Stimulated activated CD4-positive, alpha-beta T cell treated with anti-CD3 and anti-CD28 coated beads, TNF-alpha, amount 100 ng/mL, for 4 hours (primary cell): ENCODE data around the gene GALNT10.

Experiments
- DNase-seq, 3 experiments: peaks; one replicate each; pipeline ENCODE4 v3.0.0-alpha.2; 2020; ENCODE audit warnings: low read depth in 3 of 3

GALNT10 gene

DNA sequence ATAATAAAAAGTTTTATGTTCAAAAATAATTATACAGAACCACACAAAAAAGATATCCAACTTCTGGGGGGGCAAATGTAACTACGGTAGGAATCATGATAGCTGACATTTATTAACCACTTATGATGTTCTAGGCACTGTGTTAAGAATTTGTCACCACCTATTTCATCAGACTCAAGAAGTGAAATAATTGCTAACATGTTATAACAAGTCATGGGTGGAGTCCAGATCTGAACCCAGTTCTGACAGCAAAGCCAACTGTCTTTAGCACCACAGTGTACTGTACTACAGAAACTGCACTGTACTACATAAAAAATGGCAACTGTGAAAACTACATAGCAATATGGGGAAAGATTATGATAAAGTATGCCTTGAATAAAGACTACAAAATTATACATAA is 252.3 kb downstream of the GALNT10 start:
- no peak for DNase-seq

DNA sequence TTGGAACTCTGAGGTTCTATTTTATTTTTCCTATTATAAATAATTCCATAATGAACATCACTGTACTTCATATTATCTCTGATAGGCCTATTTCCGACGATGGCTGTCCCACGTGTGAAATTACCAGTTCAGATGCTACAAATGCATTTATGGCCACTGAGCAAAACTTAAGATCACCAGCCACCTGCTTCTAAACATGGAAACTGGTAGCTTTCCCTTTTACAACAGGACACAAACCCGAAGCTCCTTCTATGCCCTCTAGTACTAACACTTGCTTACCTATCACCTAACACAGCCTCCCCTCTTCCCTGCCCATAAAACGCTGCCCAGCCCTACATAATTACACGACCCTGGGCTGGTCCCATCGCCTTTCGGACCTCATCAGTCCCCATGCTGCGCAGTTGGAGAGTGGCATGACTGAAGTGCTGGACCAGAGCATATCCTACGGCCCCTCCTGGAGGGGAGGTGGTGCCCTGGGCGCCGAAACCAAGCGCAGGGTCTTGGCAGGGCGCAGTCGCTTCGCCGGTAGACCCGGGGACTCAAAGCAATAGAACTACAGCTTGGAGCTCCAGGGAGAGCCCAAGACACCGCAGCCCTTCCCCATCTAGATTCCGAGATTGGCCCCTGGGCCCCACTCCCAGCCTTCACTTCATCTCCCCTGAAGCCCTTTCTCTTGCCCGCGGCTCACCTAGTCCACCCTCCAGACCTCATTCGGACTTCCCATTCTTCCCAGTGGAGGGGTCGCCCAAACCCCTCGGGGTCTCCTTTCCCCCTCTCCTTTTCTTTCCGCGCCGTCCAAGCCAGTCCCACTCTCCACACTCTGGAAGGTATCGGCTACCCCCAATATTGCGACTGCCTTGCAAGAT is 254.3 kb downstream of the GALNT10 start:
- no peak for DNase-seq

DNA sequence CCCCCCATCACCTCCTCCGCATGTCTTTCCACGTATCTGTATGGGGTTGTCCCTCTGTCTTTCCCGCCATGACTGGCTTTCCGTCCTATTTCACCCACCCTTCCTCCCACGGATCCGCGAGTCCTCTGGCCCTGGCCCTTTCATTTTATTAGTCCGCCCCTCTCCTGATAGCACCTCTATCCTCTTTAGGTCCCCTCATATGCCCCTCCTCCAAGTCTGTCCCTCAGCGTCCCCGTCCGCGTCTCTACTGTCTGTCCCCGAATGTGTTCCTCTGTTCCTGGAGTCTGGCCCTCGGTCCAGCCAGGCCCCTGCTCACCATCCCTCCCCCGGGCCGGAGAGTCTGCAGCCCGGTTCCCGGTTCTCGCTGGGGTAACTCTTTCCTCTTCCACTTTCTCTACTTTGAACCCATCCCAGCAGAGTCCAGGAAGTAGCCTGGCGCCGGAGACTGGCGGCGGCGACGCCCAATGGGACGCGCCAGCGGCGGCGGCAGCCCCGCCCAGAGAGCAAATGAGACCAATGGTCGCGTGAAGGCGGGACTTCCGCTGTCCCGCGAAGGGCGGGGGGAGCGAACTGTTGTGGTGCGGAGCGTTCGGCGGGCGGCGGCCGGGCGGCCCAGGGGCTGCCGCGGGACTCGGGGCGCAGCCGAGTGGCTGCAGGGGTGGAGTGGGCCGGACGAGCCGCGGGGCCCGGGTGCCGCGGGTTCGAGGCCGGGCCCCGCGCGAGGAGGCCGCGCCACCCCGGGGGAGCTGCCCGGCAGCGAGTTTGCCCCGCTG is 255.1 kb downstream of the GALNT10 start, which contains the start of gene SAP30L:
Gene SAP30L, plus strand, starts transcription at position 576 of the 773 bp plus-strand sequence. CDS start 608 bp downstream, outside the sequence.
- DNase-seq = peak; percentile 88 to 93 (median 90)

DNA sequence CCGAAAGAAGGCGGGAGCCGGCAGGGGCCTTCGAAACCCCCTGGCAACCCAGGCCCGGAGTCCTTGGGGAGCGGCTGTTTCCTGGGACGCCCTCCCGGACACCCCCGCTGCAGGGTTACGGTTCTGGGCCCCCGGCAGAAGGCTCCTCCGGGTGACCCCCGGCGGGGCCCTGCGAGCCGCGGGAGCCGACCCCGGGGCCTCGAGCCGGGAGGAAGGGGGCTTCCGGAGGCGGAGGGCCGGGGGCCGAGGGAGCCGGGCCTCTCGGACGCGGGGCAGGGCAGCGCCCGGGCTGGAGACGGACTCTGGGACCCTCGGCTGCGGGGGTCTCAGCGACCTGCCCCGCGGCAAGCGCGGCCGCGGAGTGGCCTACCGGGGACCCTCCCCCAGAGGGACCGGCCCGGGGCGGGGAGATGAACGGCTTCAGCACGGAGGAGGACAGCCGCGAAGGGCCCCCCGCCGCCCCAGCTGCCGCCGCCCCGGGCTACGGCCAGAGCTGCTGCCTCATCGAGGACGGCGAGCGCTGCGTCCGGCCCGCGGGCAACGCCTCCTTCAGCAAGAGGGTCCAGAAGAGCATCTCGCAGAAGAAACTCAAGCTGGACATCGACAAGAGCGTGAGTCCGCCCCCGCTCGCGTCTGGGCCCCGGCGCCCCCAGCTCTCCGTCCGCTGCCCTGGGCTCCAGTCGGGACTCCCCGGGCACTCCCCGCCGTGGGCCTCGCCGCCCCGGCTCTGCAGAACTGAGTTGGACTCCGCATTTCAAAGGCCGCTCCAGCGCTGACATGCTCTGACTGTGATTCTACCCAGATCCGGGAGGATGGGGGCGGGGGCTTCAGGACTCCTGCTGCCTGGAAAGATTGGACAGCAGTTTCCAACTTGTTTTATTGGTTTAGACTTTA is 255.9 kb downstream of the GALNT10 start:
- DNase-seq = peak; percentile 5 to 26 (median 16)

GRCh38 chr5:154447089-154447725 is 256.7 kb downstream of the GALNT10 start:
- no peak for DNase-seq

GRCh38 chr5:154449786-154450185 is 259.3 kb downstream of the GALNT10 start:
- DNase-seq = no peak

DNA sequence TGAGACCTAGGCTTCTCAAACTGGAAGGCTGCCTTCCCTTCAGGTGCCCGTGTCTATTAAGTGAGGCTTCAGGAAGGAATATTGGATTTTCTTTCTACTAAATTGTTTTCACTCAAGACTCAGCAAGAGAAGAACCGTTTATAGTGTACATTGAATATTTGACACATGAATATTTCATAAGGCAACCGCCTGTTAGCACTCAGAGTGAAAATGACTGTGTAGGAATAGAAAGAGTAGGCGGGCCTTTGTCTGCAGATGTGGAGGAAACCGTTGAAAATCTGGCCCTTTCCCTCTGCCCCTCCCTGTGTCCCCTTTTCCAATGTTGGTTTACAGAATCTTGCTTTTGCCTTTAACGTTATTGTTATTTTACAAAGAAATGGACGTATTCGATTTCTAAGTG is 261.4 kb downstream of the GALNT10 start:
- no peak for DNase-seq

DNA sequence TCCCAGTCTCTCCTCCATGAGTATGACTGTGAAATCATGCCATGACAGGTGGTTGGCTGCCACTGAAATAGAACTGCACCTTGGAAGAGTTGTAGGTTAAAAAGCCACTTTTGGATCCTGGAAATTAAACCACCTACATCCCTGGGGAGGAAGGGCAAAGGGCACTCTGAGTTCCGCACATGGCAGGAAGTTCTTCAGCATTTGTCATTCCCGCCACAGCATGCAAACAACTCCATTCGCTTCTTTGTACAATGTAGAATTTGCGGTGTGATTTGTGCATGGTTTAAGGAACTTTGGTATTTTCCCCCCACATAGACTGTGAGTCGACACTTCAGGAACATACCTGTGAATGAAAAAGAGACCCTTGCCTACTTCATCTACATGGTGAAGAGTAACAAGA is 265.1 kb downstream of the GALNT10 start:
- no peak for DNase-seq

GRCh38 chr5:154456540-154456939 is 266.0 kb downstream of the GALNT10 start:
- DNase-seq = no peak

GRCh38 chr5:154459015-154459414 is 268.5 kb downstream of the GALNT10 start:
- no peak for DNase-seq

- DNase-seq = no peak
Measured at GRCh38 chr5:154460172-154460571, 269.6 kb downstream of the GALNT10 start.

GRCh38 chr5:154461531-154461930 is 271.0 kb downstream of the GALNT10 start:
- DNase-seq = no peak

GRCh38 chr5:154464438-154464837 is 273.9 kb downstream of the GALNT10 start:
- DNase-seq = no peak

DNA sequence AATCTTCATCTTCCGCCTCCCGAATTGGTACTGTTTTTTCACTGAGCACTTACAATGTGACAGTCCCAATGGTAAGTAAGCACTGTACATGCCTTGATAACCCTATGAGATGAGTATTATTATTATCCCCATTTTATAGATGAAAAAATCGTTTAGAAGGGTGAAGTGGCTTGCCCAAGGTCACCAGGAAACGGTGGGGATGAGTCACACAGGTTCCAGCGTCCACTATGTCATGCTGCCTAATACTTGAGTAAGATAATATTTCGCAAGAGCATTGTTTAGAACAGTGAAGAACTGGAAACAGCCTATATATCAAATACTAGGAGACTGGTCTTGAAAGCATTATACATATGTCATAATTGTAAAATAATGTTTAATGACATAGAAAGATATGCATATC is 274.6 kb downstream of the GALNT10 start:
- DNase-seq = no peak

- no peak for DNase-seq
Measured at GRCh38 chr5:154466147-154466546, 275.6 kb downstream of the GALNT10 start.

GRCh38 chr5:154466671-154467070 is 276.1 kb downstream of the GALNT10 start:
- DNase-seq = no peak

- peak; percentile 33 to 70 (median 48) for DNase-seq
Measured at GRCh38 chr5:154467655-154468354, 277.3 kb downstream of the GALNT10 start.

DNA sequence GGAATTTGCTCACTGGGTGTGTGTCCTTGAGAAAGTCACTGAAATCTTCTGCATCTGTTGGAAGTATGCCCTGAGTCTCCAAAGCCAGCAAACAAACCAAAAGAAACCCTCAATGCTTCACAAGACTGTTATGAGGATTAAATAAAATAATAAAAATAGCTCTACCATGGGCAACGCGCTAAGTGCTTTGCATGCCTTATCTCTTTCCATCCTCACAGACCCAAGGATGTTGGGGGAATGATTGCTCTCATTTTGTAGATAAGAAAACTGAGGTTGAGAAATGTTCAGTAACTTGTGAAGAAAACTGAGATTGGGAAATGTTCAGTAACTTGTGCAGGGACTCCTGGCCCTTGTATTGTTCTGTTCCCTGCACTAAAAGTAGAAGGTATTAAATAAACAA is 279.6 kb downstream of the GALNT10 start:
- DNase-seq = no peak
